SK-N-SH treated with all-trans-retinoic acid at 6 μM for 48 hours (cell line): ENCODE measurements around the gene STAT5A.

ENCODE experiments used
- ATAC-seq: fragments of 200-7000 bp; cut with Tn5 transposase; 3 replicates; pipeline ENCODE4 v1.9.1; 2020; ENCODE audit warnings: mild to moderate bottlenecking, moderate library complexity
- ARNTL ChIP-seq: fragments of 450-650 bp; formaldehyde crosslinking; IDR thresholded peaks from 2 replicates; pipeline ENCODE4 v1.5.0; 2020; ENCODE audit warnings: low read depth, mild to moderate bottlenecking, moderate library complexity, borderline replicate concordance
- BACH2 ChIP-seq: fragments of 250-450 bp; sonication (Bioruptor Pico); IDR thresholded peaks from 2 replicates; pipeline ENCODE4 v1.9.0; 2021; ENCODE audit warnings: mild to moderate bottlenecking, borderline replicate concordance
- CREB5 ChIP-seq: fragments of 250-450 bp; sonication (Bioruptor Pico); IDR thresholded peaks from 2 replicates; pipeline ENCODE4 v1.5.1; 2020; ENCODE audit warnings: low read depth, mild to moderate bottlenecking, moderate library complexity
- CSRNP3 ChIP-seq: fragments of 250-450 bp; sonication (Bioruptor Pico); IDR thresholded peaks from 2 replicates; pipeline ENCODE4 v1.5.1; 2021; ENCODE audit warnings: mild to moderate bottlenecking, moderate library complexity
- ESRRG ChIP-seq: fragments of 250-450 bp; sonication (Bioruptor Pico); IDR thresholded peaks from 2 replicates; pipeline ENCODE4 v1.6.1; 2021; ENCODE audit warnings: mild to moderate bottlenecking
- GLIS3 ChIP-seq: fragments of 250-450 bp; sonication (Bioruptor Pico); IDR thresholded peaks from 2 replicates; pipeline ENCODE4 v1.5.0; 2020; ENCODE audit warnings: mild to moderate bottlenecking, moderate library complexity
- ISL1 ChIP-seq: fragments of 250-450 bp; sonication (Bioruptor Pico); IDR thresholded peaks from 2 replicates; pipeline ENCODE4 v2.1.2; 2022; ENCODE audit warnings: mild to moderate bottlenecking, moderate library complexity
- OSR1 ChIP-seq: fragments of 250-450 bp; sonication (Bioruptor Pico); IDR thresholded peaks from 2 replicates; pipeline ENCODE4 v1.8.0; 2022; ENCODE audit warnings: moderate library complexity, mild to moderate bottlenecking, inconsistent platforms
- PPARA ChIP-seq: fragments of 250-450 bp; sonication (Bioruptor Pico); IDR thresholded peaks from 2 replicates; pipeline ENCODE4 v1.5.0; 2020; ENCODE audit warnings: mild to moderate bottlenecking, borderline replicate concordance
- RARB ChIP-seq: fragments of 250-450 bp; sonication (Bioruptor Pico); IDR thresholded peaks from 2 replicates; pipeline ENCODE4 v1.8.0; 2021; ENCODE audit warnings: mild to moderate bottlenecking, moderate library complexity
- SNAI2 ChIP-seq: fragments of 250-450 bp; sonication (Bioruptor Pico); IDR thresholded peaks from 2 replicates; pipeline ENCODE4 v1.5.0; 2020; ENCODE audit warnings: mild to moderate bottlenecking, moderate library complexity
- TCF4 ChIP-seq: fragments of 250-450 bp; sonication (Bioruptor Pico); IDR thresholded peaks from 2 replicates; pipeline ENCODE4 v1.8.0; 2021; ENCODE audit warnings: mild to moderate bottlenecking, moderate library complexity, borderline replicate concordance
- TOX ChIP-seq: fragments of 250-450 bp; sonication (Bioruptor Pico); IDR thresholded peaks from 2 replicates; pipeline ENCODE4 v1.8.0; 2021; ENCODE audit warnings: mild to moderate bottlenecking, moderate library complexity, borderline replicate concordance
- TSHZ2 ChIP-seq: fragments of 250-450 bp; sonication (Bioruptor Pico); IDR thresholded peaks from 2 replicates; pipeline ENCODE4 v1.5.0; 2020; ENCODE audit warnings: mild to moderate bottlenecking, moderate library complexity
- ZC3H10 ChIP-seq: fragments of 250-450 bp; sonication (Bioruptor Pico); IDR thresholded peaks from 2 replicates; pipeline ENCODE4 v1.5.1; 2021; ENCODE audit warnings: mild to moderate bottlenecking, moderate library complexity
- ZFP30 ChIP-seq: fragments of 450-650 bp; formaldehyde crosslinking; IDR thresholded peaks from 2 replicates; pipeline ENCODE4 v1.5.0; 2022; ENCODE audit warnings: mild to moderate bottlenecking, moderate library complexity
- ZNF565 ChIP-seq: fragments of 450-650 bp; formaldehyde crosslinking; conservative IDR thresholded peaks from 2 replicates; pipeline ENCODE4 v1.5.0; 2020; ENCODE audit warnings: low read depth, mild to moderate bottlenecking, moderate library complexity
- ZNF70 ChIP-seq: fragments of 450-650 bp; formaldehyde crosslinking; IDR thresholded peaks from 2 replicates; pipeline ENCODE4 v1.5.0; 2020; ENCODE audit warnings: mild to moderate bottlenecking, moderate library complexity
- ZNF8 ChIP-seq: fragments of 450-650 bp; formaldehyde crosslinking; IDR thresholded peaks from 2 replicates; pipeline ENCODE4 v1.5.0; 2020; ENCODE audit warnings: mild to moderate bottlenecking, moderate library complexity

The STAT5A gene

GRCh38 chr17:42276609-42277341 lies 11.5 kb upstream of the STAT5A start (continued):
- TF ChIP-seq CSRNP3 (CRISPR knock-in tag) (no peak), ZNF8 (CRISPR knock-in tag) (no peak), ZNF70 (CRISPR knock-in tag) (no peak)

- peak; percentile 43 for ATAC-seq
- TF ChIP-seq ZFP30 (CRISPR knock-in tag) (no peak), TOX (CRISPR knock-in tag) (no peak), TSHZ2 (CRISPR knock-in tag) (no peak), ZC3H10 (CRISPR knock-in tag) (no peak), RARB (CRISPR knock-in tag) (no peak), OSR1 (CRISPR knock-in tag) (no peak), ZNF70 (CRISPR knock-in tag) (no peak), PPARA (no peak), TCF4 (CRISPR knock-in tag) (no peak), SNAI2 (CRISPR knock-in tag) (no peak), ARNTL (no peak)
Measured at GRCh38 chr17:42277342-42277712, 11.0 kb upstream of the STAT5A start.

GRCh38 chr17:42279776-42280630 lies 8.3 kb upstream of the STAT5A start:
- ATAC-seq, result no peak
- TF ChIP-seq ZNF8 (CRISPR knock-in tag), result no peak
- TF ChIP-seq ZNF70 (CRISPR knock-in tag), result no peak
- no peak for TF ChIP-seq GLIS3 (CRISPR knock-in tag)
- TF ChIP-seq TCF4 (CRISPR knock-in tag), result no peak
- no peak for TF ChIP-seq RARB (CRISPR knock-in tag)
- no peak for TF ChIP-seq PPARA
- no peak for TF ChIP-seq ISL1 (CRISPR knock-in tag)
- no peak for TF ChIP-seq CREB5 (CRISPR knock-in tag)
- TF ChIP-seq BACH2 (CRISPR knock-in tag), result no peak
- no peak for TF ChIP-seq ARNTL
- TF ChIP-seq ZNF565, result no peak
- no peak for TF ChIP-seq ESRRG (CRISPR knock-in tag)
- TF ChIP-seq ZC3H10 (CRISPR knock-in tag), result no peak
- no peak for TF ChIP-seq SNAI2 (CRISPR knock-in tag)

GRCh38 chr17:42281571-42282096 lies 6.7 kb upstream of the STAT5A start:
- no peak for TF ChIP-seq PPARA
- no peak for TF ChIP-seq TSHZ2 (CRISPR knock-in tag)
- TF ChIP-seq OSR1 (CRISPR knock-in tag), result no peak
- ATAC-seq, result no peak
